SK-N-SH treated with all-trans-retinoic acid at 6 μM for 48 hours (cell line): ENCODE measurements around the gene PRSS16.

Experiments used
- CSDC2 ChIP-seq: fragments of 250-450 bp; sonication (Bioruptor Pico); IDR thresholded peaks from 2 replicates; pipeline ENCODE4 v1.5.0; 2020; ENCODE audit warnings: mild to moderate bottlenecking, moderate library complexity
- PATZ1 ChIP-seq: fragments of 250-450 bp; sonication (Bioruptor Pico); IDR thresholded peaks from 2 replicates; pipeline ENCODE4 v1.8.0; 2020; ENCODE audit warnings: mild to moderate bottlenecking, moderate library complexity, borderline replicate concordance
- RARB ChIP-seq: fragments of 250-450 bp; sonication (Bioruptor Pico); IDR thresholded peaks from 2 replicates; pipeline ENCODE4 v1.8.0; 2021; ENCODE audit warnings: mild to moderate bottlenecking, moderate library complexity

- no peak for TF ChIP-seq CSDC2 (CRISPR knock-in tag)
- TF ChIP-seq PATZ1 (CRISPR knock-in tag): no peak
- no peak for TF ChIP-seq RARB (CRISPR knock-in tag)
Observed at GRCh38 chr6:27293436-27294098, 46.1 kb downstream of the PRSS16 start.
